ENCODE results near the gene ZNF48. TPM values are rescaled to one million over a fixed set of nuclear protein-coding genes. Genes with fewer than 3 reads are reported as not detected.

The ZNF48 gene
- total and polyA plus RNA-seq, 2 donors (not counting 1 experiment from before 2014, with no cell fraction given) = 8.4 to 13.3 TPM

GRCh38 chr16:30357715-30358576 is 37.3 kb upstream of the ZNF48 start:
- Histone ChIP-seq H3K9ac (ENCODE audit: low read length) (no peak overlapping the region), H3K36me3 (replicated peaks in 1 of 2; ENCODE audit: control extremely low read depth in 1 of 2, control insufficient read depth in 1 of 2, extremely low read depth in 1 of 2, insufficient read depth in 2 of 2, low read length in 1 of 2) (peaks cover 0 to 38% of the 10 kb centered on the region in 2 experiments), H3K27ac (ENCODE audit: low read length in 2 of 2) (no peak overlapping the region), H3K4me3 (ENCODE audit: control extremely low read depth in 1 of 5, extremely low read depth in 1 of 5, insufficient read depth in 1 of 5, low read depth in 2 of 5, low read length in 4 of 5) (no peak overlapping the region), H4K20me1 (ENCODE audit: control insufficient read depth, insufficient read depth, low read length, poor library complexity, severe bottlenecking) (peaks cover 12% of the 10 kb centered on the region), H3K4me2 (replicated peaks; ENCODE audit: low read depth, low read length, poor library complexity, severe bottlenecking) (no peak overlapping the region), H3K27me3 (replicated peaks in 1 of 4; ENCODE audit: control extremely low read depth in 1 of 4, control insufficient read depth in 3 of 4, insufficient read depth in 4 of 4, low read length in 3 of 4) (no peaks in the 10 kb centered on the region), H3K9me3 (ENCODE audit: control extremely low read depth in 1 of 3, control insufficient read depth in 2 of 3, insufficient read depth in 1 of 3, low read length in 2 of 3) (no peaks in the 10 kb centered on the region), H2AFZ (ENCODE audit: insufficient read depth, low read depth, low read length, poor library complexity, severe bottlenecking) (no peak overlapping the region), H3K79me2 (ENCODE audit: control insufficient read depth, insufficient read depth, low read length) (peaks cover 43% of the 10 kb centered on the region), H3K4me1 (ENCODE audit: control insufficient read depth in 2 of 2, insufficient read depth in 2 of 2, low read length in 2 of 2) (peaks cover 15 to 26% of the 10 kb centered on the region in 2 donors)
- H3K27ac Mint-ChIP-seq = no peak overlapping the region
- no peaks in the 10 kb centered on the region for H3K9me3 Mint-ChIP-seq (ENCODE audit: insufficient read depth)
- DNase-seq = peak; percentile 14
- WGBS (ENCODE audit: insufficient coverage) = 94% methylated on average over 29 of the region's 37 CpGs
- intact Hi-C loops (cut with micrococcal nuclease) = no loop called here
- CTCF ChIA-PET = no interaction called here
- POLR2A ChIA-PET = no interaction called here
- H3K4me3 Mint-ChIP-seq = no peak overlapping the region
- ATAC-seq (ENCODE audit: low read depth) = no peak
- peaks cover 26% of the 10 kb centered on the region for H3K4me1 Mint-ChIP-seq
- no peak for TF ChIP-seq EZH2 (IDR thresholded peaks at IDR 0.05; ENCODE audit: borderline replicate concordance, insufficient read depth, low read depth, low read length, poor library complexity, severe bottlenecking)
- no peak for TF ChIP-seq CTCF (IDR thresholded peaks at IDR 0.05)
- H3K27me3 Mint-ChIP-seq = no peaks in the 10 kb centered on the region

- Histone ChIP-seq H3K79me2 (ENCODE audit: control insufficient read depth, insufficient read depth, low read length) (peaks cover 43% of the 10 kb centered on the region), H3K36me3 (replicated peaks in 1 of 2; ENCODE audit: control extremely low read depth in 1 of 2, control insufficient read depth in 1 of 2, extremely low read depth in 1 of 2, insufficient read depth in 2 of 2, low read length in 1 of 2) (peaks cover 0 to 41% of the 10 kb centered on the region in 2 experiments), H4K20me1 (ENCODE audit: control insufficient read depth, insufficient read depth, low read length, poor library complexity, severe bottlenecking) (peaks cover 11% of the 10 kb centered on the region)
Observed at GRCh38 chr16:30358577-30358936, 36.7 kb upstream of the ZNF48 start.

More at GRCh38 chr16:30358577-30358936, 36.7 kb upstream of the ZNF48 start:
- DNase-seq = no peak
- H3K27me3 ChIP-seq (replicated peaks in 1 of 4; ENCODE audit: control extremely low read depth in 1 of 4, control insufficient read depth in 3 of 4, insufficient read depth in 4 of 4, low read length in 3 of 4) = no peaks in the 10 kb centered on the region
- no peak overlapping the region for H3K4me2 ChIP-seq (replicated peaks; ENCODE audit: low read depth, low read length, poor library complexity, severe bottlenecking)
- Mint-ChIP-seq H3K27ac (no peak overlapping the region), H3K27me3 (no peaks in the 10 kb centered on the region), H3K4me3 (no peak overlapping the region), H3K4me1 (peaks cover 22% of the 10 kb centered on the region), H3K9me3 (ENCODE audit: insufficient read depth) (no peaks in the 10 kb centered on the region)
- intact Hi-C loops (cut with micrococcal nuclease) = no loop called here
- ATAC-seq (ENCODE audit: low read depth) = no peak
- ChIA-PET CTCF (interaction anchor here (0.6 kb wide), 1 partner anchor 9 kb away, joined by 4 read pairs; no protein-coding TSS in a partner anchor), POLR2A (no interaction called here)
- no peak overlapping the region for H3K4me3 ChIP-seq (ENCODE audit: control extremely low read depth in 1 of 5, extremely low read depth in 1 of 5, insufficient read depth in 1 of 5, low read depth in 2 of 5, low read length in 4 of 5)
- no peak overlapping the region for H3K27ac ChIP-seq (ENCODE audit: low read length in 2 of 2)
- no peaks in the 10 kb centered on the region for H3K9me3 ChIP-seq (ENCODE audit: control extremely low read depth in 1 of 3, control insufficient read depth in 2 of 3, insufficient read depth in 1 of 3, low read length in 2 of 3)
- WGBS (ENCODE audit: insufficient coverage) = 98% methylated on average over 8 of the region's 9 CpGs
- H3K9ac ChIP-seq (ENCODE audit: low read length) = no peak overlapping the region
- peaks cover 15 to 25% of the 10 kb centered on the region in 2 donors for H3K4me1 ChIP-seq (ENCODE audit: control insufficient read depth in 2 of 2, insufficient read depth in 2 of 2, low read length in 2 of 2)
- TF ChIP-seq EZH2 (IDR thresholded peaks at IDR 0.05; ENCODE audit: borderline replicate concordance, insufficient read depth, low read depth, low read length, poor library complexity, severe bottlenecking) = no peak
- no peak overlapping the region for H2AFZ ChIP-seq (ENCODE audit: insufficient read depth, low read depth, low read length, poor library complexity, severe bottlenecking)
